Loucy (cell line): ENCODE data around the gene LRRC31.

Experiments
- CTCF ChIP-seq: fragments of 200-600 bp; sonication (generic); conservative IDR thresholded peaks from 2 replicates; pipeline ENCODE4 v1.5.1; 2014; ENCODE audit warnings: mild to moderate bottlenecking, antibody characterized with exemption, low read length
- EZH2phosphoT487 ChIP-seq: fragments of 200-600 bp; IDR thresholded peaks from 2 replicates; pipeline ENCODE4 v1.6.1; 2018; ENCODE audit warnings: antibody characterized with exemption, mild to moderate bottlenecking, moderate library complexity, borderline replicate concordance

- no peak for TF ChIP-seq CTCF
- no peak for TF ChIP-seq EZH2phosphoT487
Measured at GRCh38 chr3:169838511-169839030, 31.2 kb downstream of the LRRC31 start.
